Neural progenitor cell (in vitro differentiated cells): Measurements from ENCODE around the gene DHX29.

Experiments
- CTCF ChIP-seq: fragments of 200-600 bp; sonication (generic); IDR thresholded peaks from 2 replicates; pipeline ENCODE4 v1.5.1; 2017; ENCODE audit warnings: antibody characterized with exemption, mild to moderate bottlenecking
- EZH2 ChIP-seq: fragments of 200-600 bp; sonication (generic); IDR thresholded peaks from 2 replicates; pipeline ENCODE4 v1.6.1; 2017; ENCODE audit warnings: antibody characterized with exemption, mild to moderate bottlenecking, moderate library complexity
- EZH2phosphoT487 ChIP-seq: fragments of 200-600 bp; sonication (generic); IDR thresholded peaks from 2 replicates; pipeline ENCODE4 v1.6.1; 2017; ENCODE audit warnings: antibody characterized with exemption

- TF ChIP-seq EZH2 (no peak), CTCF (no peak), EZH2phosphoT487 (no peak)
Observed at GRCh38 chr5:55223812-55224240, 83.7 kb downstream of the DHX29 start.
